Chondrocyte (in vitro differentiated cells): ENCODE results near the gene DERL2. TPM values are rescaled to one million over a fixed set of nuclear protein-coding genes. Genes with fewer than 3 reads are reported as not detected.

Source experiments
- DNase-seq: peaks from one replicate; pipeline ENCODE4 v3.0.0; 2021; ENCODE audit warnings: mixed read lengths, low spot score
- H3K27ac Mint-ChIP-seq: one replicate; pipeline ENCODE4 v1.8.0; 2021; ENCODE audit warnings: mild to moderate bottlenecking, moderate library complexity, mixed read lengths; ENCODE audit not compliant: unreplicated experiment
- H3K27me3 Mint-ChIP-seq: 2 replicates; pipeline ENCODE4 v1.8.0; 2021; ENCODE audit warnings: low read depth, mixed read lengths
- H3K36me3 Mint-ChIP-seq: 2 replicates; pipeline ENCODE4 v1.8.0; 2021; ENCODE audit warnings: low read depth, mixed read lengths
- H3K4me1 Mint-ChIP-seq: 2 replicates; pipeline ENCODE4 v1.8.0; 2021; ENCODE audit warnings: low read depth, mild to moderate bottlenecking, mixed read lengths
- H3K4me3 Mint-ChIP-seq: one replicate; pipeline ENCODE4 v1.8.0; 2021; ENCODE audit warnings: mild to moderate bottlenecking, moderate library complexity, mixed read lengths; ENCODE audit not compliant: unreplicated experiment
- H3K9me3 Mint-ChIP-seq: 2 replicates; pipeline ENCODE4 v1.8.0; 2021; ENCODE audit warnings: low read depth, mixed read lengths
- total RNA-seq: library from RNA; stranded (reverse); gene quantifications from 3 replicates; pipeline ENCODE4 v1.2.1, GENCODE V29; 2021
- TF ChIP-seq, protein P1 (sequence below): fragments of 200-600 bp; sonication (generic); IDR thresholded peaks from 2 replicates; pipeline ENCODE4 v1.5.0; 2021; ENCODE audit warnings: antibody characterized with exemption, mild to moderate bottlenecking, moderate library complexity

DERL2 gene
- total RNA-seq, 1 donor from 2014 or later, result 74.9 TPM

DNA sequence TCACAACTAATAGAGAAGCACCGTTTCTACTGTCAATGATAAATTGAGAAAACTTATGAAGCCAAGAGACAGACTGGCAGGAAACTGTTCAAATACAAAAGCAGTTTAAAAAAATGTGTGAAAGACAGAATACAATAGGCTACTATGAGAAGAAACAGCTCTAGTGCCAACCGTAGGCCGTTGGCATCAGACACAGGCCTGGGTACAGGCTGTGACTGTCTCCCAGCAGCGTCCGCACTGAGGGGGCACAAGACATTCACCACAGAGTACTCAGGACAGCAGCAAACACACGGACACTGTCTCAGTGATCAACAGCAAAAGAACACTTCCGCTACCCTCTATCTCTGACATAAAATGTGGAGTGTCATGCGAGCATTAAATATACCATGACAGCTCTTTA, 39.2 kb downstream of the DERL2 start:
- no peaks in the 10 kb centered on the region for H3K9me3 Mint-ChIP-seq
- TF ChIP-seq, protein P1, sequence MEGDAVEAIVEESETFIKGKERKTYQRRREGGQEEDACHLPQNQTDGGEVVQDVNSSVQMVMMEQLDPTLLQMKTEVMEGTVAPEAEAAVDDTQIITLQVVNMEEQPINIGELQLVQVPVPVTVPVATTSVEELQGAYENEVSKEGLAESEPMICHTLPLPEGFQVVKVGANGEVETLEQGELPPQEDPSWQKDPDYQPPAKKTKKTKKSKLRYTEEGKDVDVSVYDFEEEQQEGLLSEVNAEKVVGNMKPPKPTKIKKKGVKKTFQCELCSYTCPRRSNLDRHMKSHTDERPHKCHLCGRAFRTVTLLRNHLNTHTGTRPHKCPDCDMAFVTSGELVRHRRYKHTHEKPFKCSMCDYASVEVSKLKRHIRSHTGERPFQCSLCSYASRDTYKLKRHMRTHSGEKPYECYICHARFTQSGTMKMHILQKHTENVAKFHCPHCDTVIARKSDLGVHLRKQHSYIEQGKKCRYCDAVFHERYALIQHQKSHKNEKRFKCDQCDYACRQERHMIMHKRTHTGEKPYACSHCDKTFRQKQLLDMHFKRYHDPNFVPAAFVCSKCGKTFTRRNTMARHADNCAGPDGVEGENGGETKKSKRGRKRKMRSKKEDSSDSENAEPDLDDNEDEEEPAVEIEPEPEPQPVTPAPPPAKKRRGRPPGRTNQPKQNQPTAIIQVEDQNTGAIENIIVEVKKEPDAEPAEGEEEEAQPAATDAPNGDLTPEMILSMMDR, result no peak
- no peak overlapping the region for H3K27ac Mint-ChIP-seq
- no peak for DNase-seq
- H3K27me3 Mint-ChIP-seq, result no peaks in the 10 kb centered on the region
- H3K4me1 Mint-ChIP-seq, result no peaks in the 10 kb centered on the region
- peaks cover 19% of the 10 kb centered on the region for H3K36me3 Mint-ChIP-seq
- no peak overlapping the region for H3K4me3 Mint-ChIP-seq

- no peak overlapping the region for H3K4me3 Mint-ChIP-seq
- no peaks in the 10 kb centered on the region for H3K27me3 Mint-ChIP-seq
Measured at GRCh38 chr17:5444209-5444608, 41.8 kb downstream of the DERL2 start.

DNA sequence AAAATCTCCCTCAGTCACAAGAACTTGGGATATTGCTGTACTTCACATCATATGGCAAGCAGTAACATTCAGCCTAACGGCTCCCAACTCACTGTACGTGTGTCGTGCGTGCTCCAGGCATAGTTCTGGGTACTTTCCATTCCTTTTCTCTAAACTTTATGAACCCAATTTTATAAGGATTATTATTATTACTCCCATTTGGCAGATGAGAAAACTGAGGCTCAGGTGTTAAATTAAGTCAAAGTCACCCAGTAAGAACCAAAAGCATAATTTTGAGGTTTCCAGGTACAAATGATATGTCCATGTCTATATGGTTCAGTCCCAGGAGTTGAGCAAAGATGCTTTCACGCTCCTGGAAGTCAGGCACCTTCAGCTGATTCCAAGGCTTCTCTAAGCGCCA, 42.2 kb downstream of the DERL2 start:
- Mint-ChIP-seq H3K36me3 (peaks cover 10% of the 10 kb centered on the region), H3K4me3 (no peak overlapping the region), H3K27ac (no peak overlapping the region)

More at GRCh38 chr17:5444209-5444608, 41.8 kb downstream of the DERL2 start:
- no peak overlapping the region for H3K27ac Mint-ChIP-seq
- peak; percentile 93 for DNase-seq
- TF ChIP-seq, protein P1, result no peak
- H3K9me3 Mint-ChIP-seq, result no peaks in the 10 kb centered on the region
- peaks cover 13% of the 10 kb centered on the region for H3K36me3 Mint-ChIP-seq
- peaks cover 8% of the 10 kb centered on the region for H3K4me1 Mint-ChIP-seq

DNA sequence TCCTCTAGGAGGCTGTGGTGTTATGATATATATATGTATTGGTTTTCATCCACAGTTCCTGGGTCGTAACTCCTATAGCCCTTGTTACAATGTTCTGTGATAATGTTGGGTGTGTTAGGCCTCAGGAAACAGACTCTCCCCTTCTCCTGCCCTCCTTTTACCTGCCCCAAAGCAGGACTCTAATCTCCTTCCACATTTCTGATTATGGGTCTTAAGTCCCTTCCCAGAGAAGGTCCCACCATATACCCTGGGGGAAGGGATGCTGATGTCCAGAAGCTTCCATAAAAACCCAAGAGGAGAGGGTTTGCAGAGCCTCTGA, 46.6 kb downstream of the DERL2 start:
- Mint-ChIP-seq H3K9me3 (no peaks in the 10 kb centered on the region), H3K36me3 (peaks cover 6% of the 10 kb centered on the region), H3K27ac (peak overlapping the region; percentile 86), H3K4me3 (peak overlapping the region; percentile 78), H3K27me3 (no peaks in the 10 kb centered on the region), H3K4me1 (peaks cover 30% of the 10 kb centered on the region)
- TF ChIP-seq, protein P1, result peak; percentile 75
- DNase-seq, result no peak

More for the DNA sequence above, 42.2 kb downstream of the DERL2 start:
- peaks cover 9% of the 10 kb centered on the region for H3K4me1 Mint-ChIP-seq
- DNase-seq, result no peak
- H3K9me3 Mint-ChIP-seq, result no peaks in the 10 kb centered on the region
- no peaks in the 10 kb centered on the region for H3K27me3 Mint-ChIP-seq
- TF ChIP-seq, protein P1, result no peak

GRCh38 chr17:5438716-5439445, 47.1 kb downstream of the DERL2 start, which contains the start of gene C1QBP:
C1QBP (minus strand) TSS chr17:5439155; CDS start chr17:5439073, 82 bp downstream.
- Mint-ChIP-seq H3K4me3 (peak within 1 kb of the TSS; percentile 78), H3K9me3 (no peaks in the 10 kb centered on the region), H3K27me3 (no peaks in the 10 kb centered on the region), H3K27ac (peak within 1 kb of the TSS; percentile 86), H3K4me1 (peaks cover 30% of the 10 kb centered on the region), H3K36me3 (peaks cover 4% of the 10 kb centered on the region)
- TF ChIP-seq, protein P1, result peak; percentile 99
- peak; percentile 96 for DNase-seq
